ENCODE measurements around the gene MAOA.

The MAOA gene

GRCh38 chrX:43682726-43683125 is 26.6 kb downstream of the MAOA start:
- no peaks in the 10 kb centered on the region for H3K4me1 Mint-ChIP-seq (ENCODE audit: low read depth)
- H3K27me3 Mint-ChIP-seq, result no peaks in the 10 kb centered on the region
- H3K36me3 Mint-ChIP-seq (ENCODE audit: low read depth), result no peaks in the 10 kb centered on the region
- no peak overlapping the region for H3K27ac Mint-ChIP-seq
- no peak overlapping the region for H3K4me3 Mint-ChIP-seq
- no peaks in the 10 kb centered on the region for H3K9me3 Mint-ChIP-seq

- no peaks in the 10 kb centered on the region for H3K36me3 Mint-ChIP-seq (ENCODE audit: low read depth)
- no peaks in the 10 kb centered on the region for H3K27me3 Mint-ChIP-seq
- H3K27ac Mint-ChIP-seq, result no peak overlapping the region
- H3K9me3 Mint-ChIP-seq, result no peaks in the 10 kb centered on the region
- H3K4me3 Mint-ChIP-seq, result no peak overlapping the region
- no peaks in the 10 kb centered on the region for H3K4me1 Mint-ChIP-seq (ENCODE audit: low read depth)
Measured at GRCh38 chrX:43685221-43685620, 29.1 kb downstream of the MAOA start.

GRCh38 chrX:43688586-43688985 is 32.5 kb downstream of the MAOA start:
- Mint-ChIP-seq H3K27me3 (no peaks in the 10 kb centered on the region), H3K9me3 (no peaks in the 10 kb centered on the region), H3K27ac (no peak overlapping the region), H3K4me1 (ENCODE audit: low read depth) (no peaks in the 10 kb centered on the region), H3K4me3 (no peak overlapping the region), H3K36me3 (ENCODE audit: low read depth) (no peaks in the 10 kb centered on the region)

GRCh38 chrX:43693602-43694406 is 37.7 kb downstream of the MAOA start:
- Mint-ChIP-seq H3K36me3 (ENCODE audit: low read depth) (no peaks in the 10 kb centered on the region), H3K27me3 (no peaks in the 10 kb centered on the region), H3K4me1 (ENCODE audit: low read depth) (no peaks in the 10 kb centered on the region), H3K9me3 (no peaks in the 10 kb centered on the region), H3K27ac (no peak overlapping the region), H3K4me3 (no peak overlapping the region)

GRCh38 chrX:43699475-43699874 is 43.4 kb downstream of the MAOA start:
- Mint-ChIP-seq H3K4me3 (no peak overlapping the region), H3K27me3 (peaks cover 8% of the 10 kb centered on the region), H3K4me1 (ENCODE audit: low read depth) (no peaks in the 10 kb centered on the region), H3K27ac (no peak overlapping the region), H3K36me3 (ENCODE audit: low read depth) (no peaks in the 10 kb centered on the region), H3K9me3 (no peaks in the 10 kb centered on the region)

GRCh38 chrX:43702079-43702524 is 46.0 kb downstream of the MAOA start:
- Mint-ChIP-seq H3K27ac (no peak overlapping the region), H3K9me3 (no peaks in the 10 kb centered on the region), H3K36me3 (ENCODE audit: low read depth) (no peaks in the 10 kb centered on the region), H3K4me1 (ENCODE audit: low read depth) (no peaks in the 10 kb centered on the region), H3K27me3 (peaks cover 8% of the 10 kb centered on the region), H3K4me3 (no peak overlapping the region)

GRCh38 chrX:43702660-43703059 is 46.6 kb downstream of the MAOA start:
- Mint-ChIP-seq H3K4me1 (ENCODE audit: low read depth) (no peaks in the 10 kb centered on the region), H3K27ac (no peak overlapping the region), H3K4me3 (no peak overlapping the region), H3K36me3 (ENCODE audit: low read depth) (no peaks in the 10 kb centered on the region), H3K9me3 (no peaks in the 10 kb centered on the region), H3K27me3 (peaks cover 8% of the 10 kb centered on the region)

- peaks cover 8% of the 10 kb centered on the region for H3K27me3 Mint-ChIP-seq
- no peaks in the 10 kb centered on the region for H3K9me3 Mint-ChIP-seq
- H3K36me3 Mint-ChIP-seq (ENCODE audit: low read depth), result no peaks in the 10 kb centered on the region
- no peaks in the 10 kb centered on the region for H3K4me1 Mint-ChIP-seq (ENCODE audit: low read depth)
- H3K4me3 Mint-ChIP-seq, result no peak overlapping the region
- H3K27ac Mint-ChIP-seq, result no peak overlapping the region
Measured at GRCh38 chrX:43703211-43703791, 47.2 kb downstream of the MAOA start.

GRCh38 chrX:43706786-43707370 is 50.8 kb downstream of the MAOA start:
- peaks cover 8% of the 10 kb centered on the region for H3K27me3 Mint-ChIP-seq
- no peak overlapping the region for H3K4me3 Mint-ChIP-seq
- H3K36me3 Mint-ChIP-seq (ENCODE audit: low read depth), result no peaks in the 10 kb centered on the region
- H3K27ac Mint-ChIP-seq, result no peak overlapping the region
- no peaks in the 10 kb centered on the region for H3K4me1 Mint-ChIP-seq (ENCODE audit: low read depth)
- H3K9me3 Mint-ChIP-seq, result no peaks in the 10 kb centered on the region

- Mint-ChIP-seq H3K27me3 (peaks cover 8% of the 10 kb centered on the region), H3K4me1 (ENCODE audit: low read depth) (no peaks in the 10 kb centered on the region), H3K4me3 (no peak overlapping the region), H3K9me3 (no peaks in the 10 kb centered on the region), H3K27ac (no peak overlapping the region), H3K36me3 (ENCODE audit: low read depth) (no peaks in the 10 kb centered on the region)
Measured at GRCh38 chrX:43707812-43708548, 51.9 kb downstream of the MAOA start.

GRCh38 chrX:43716144-43716543 is 60.0 kb downstream of the MAOA start:
- Mint-ChIP-seq H3K27ac (no peak overlapping the region), H3K27me3 (no peaks in the 10 kb centered on the region), H3K36me3 (ENCODE audit: low read depth) (no peaks in the 10 kb centered on the region), H3K9me3 (no peaks in the 10 kb centered on the region), H3K4me3 (no peak overlapping the region), H3K4me1 (ENCODE audit: low read depth) (no peaks in the 10 kb centered on the region)

GRCh38 chrX:43716696-43717095 is 60.6 kb downstream of the MAOA start:
- Mint-ChIP-seq H3K4me3 (no peak overlapping the region), H3K27me3 (no peaks in the 10 kb centered on the region), H3K36me3 (ENCODE audit: low read depth) (no peaks in the 10 kb centered on the region), H3K9me3 (no peaks in the 10 kb centered on the region), H3K27ac (no peak overlapping the region), H3K4me1 (ENCODE audit: low read depth) (no peaks in the 10 kb centered on the region)

- Mint-ChIP-seq H3K9me3 (no peaks in the 10 kb centered on the region), H3K27ac (no peak overlapping the region), H3K36me3 (ENCODE audit: low read depth) (no peaks in the 10 kb centered on the region), H3K4me1 (ENCODE audit: low read depth) (no peaks in the 10 kb centered on the region), H3K27me3 (no peaks in the 10 kb centered on the region), H3K4me3 (no peak overlapping the region)
Measured at GRCh38 chrX:43717161-43717560, 61.1 kb downstream of the MAOA start.

- Mint-ChIP-seq H3K36me3 (ENCODE audit: low read depth) (no peaks in the 10 kb centered on the region), H3K27ac (no peak overlapping the region), H3K4me3 (no peak overlapping the region), H3K4me1 (ENCODE audit: low read depth) (no peaks in the 10 kb centered on the region), H3K9me3 (no peaks in the 10 kb centered on the region), H3K27me3 (no peaks in the 10 kb centered on the region)
Measured at GRCh38 chrX:43718081-43718480, 62.0 kb downstream of the MAOA start.

GRCh38 chrX:43718546-43718945 is 62.4 kb downstream of the MAOA start:
- Mint-ChIP-seq H3K27ac (no peak overlapping the region), H3K36me3 (ENCODE audit: low read depth) (no peaks in the 10 kb centered on the region), H3K27me3 (no peaks in the 10 kb centered on the region), H3K9me3 (no peaks in the 10 kb centered on the region), H3K4me1 (ENCODE audit: low read depth) (no peaks in the 10 kb centered on the region), H3K4me3 (no peak overlapping the region)
